ENCODE measurements around the gene ACLY. TPM values are rescaled to one million over a fixed set of nuclear protein-coding genes. Genes with fewer than 3 reads are reported as not detected.

Gene ACLY
- total and polyA plus RNA-seq, 2 of the 13 experiments (the other 11 are each of a cell fraction or from before 2014, with no cell fraction given): 111 to 218 TPM

DNA sequence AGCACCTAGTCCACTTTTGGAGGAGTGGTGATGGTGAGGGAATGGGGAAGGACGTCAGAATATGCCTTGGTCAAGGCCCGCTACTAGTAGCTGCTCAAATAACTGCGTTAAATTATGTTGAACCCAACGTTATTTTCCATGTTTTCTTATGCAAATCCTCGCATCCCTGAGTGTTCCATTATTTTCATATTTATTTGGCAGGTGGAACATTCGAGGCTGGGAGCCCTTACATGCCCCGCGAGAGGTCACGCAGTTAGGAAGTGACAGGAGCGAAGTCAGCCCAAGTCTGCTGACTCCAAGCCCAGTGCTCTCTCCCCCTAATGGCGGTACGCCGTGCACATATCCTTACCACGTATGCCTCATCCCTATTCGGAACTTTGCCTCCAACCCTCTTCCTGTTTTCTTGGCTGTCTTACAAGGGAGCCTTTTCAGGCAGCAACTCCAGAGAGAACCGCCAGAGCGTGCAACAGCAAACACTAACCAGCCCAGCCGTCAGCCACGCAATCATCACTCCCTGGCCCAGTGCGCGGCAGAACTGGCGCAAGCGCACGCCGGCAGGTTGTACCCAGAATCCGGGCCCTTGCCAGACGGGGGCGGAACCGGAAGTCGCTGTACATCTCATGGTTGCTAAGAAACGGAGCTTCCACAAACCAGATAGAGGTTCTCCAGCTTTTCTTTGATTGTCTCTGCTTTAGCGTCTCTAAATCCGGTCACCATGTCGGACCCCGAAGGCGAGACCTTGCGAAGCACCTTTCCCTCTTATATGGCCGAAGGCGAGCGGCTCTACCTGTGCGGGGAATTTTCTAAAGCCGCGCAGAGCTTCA is 11.5 kb upstream of the ACLY start, which contains the start of gene ODAD4 (continued):
- TF ChIP-seq, protein P1, sequence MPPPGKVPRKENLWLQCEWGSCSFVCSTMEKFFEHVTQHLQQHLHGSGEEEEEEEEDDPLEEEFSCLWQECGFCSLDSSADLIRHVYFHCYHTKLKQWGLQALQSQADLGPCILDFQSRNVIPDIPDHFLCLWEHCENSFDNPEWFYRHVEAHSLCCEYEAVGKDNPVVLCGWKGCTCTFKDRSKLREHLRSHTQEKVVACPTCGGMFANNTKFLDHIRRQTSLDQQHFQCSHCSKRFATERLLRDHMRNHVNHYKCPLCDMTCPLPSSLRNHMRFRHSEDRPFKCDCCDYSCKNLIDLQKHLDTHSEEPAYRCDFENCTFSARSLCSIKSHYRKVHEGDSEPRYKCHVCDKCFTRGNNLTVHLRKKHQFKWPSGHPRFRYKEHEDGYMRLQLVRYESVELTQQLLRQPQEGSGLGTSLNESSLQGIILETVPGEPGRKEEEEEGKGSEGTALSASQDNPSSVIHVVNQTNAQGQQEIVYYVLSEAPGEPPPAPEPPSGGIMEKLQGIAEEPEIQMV (CRISPR knock-in tag; IDR thresholded peaks at IDR 0.05; ENCODE audit: low read depth): peak; percentile 79; the same call in 1 of the 2 replicates
- TF ChIP-seq BRCA1 (CRISPR knock-in tag; IDR thresholded peaks at IDR 0.05) (no peak; the same call in 1 of the 2 replicates), ZNF772 (CRISPR knock-in tag; IDR thresholded peaks at IDR 0.05) (peak; percentile 93), ZNF7 (CRISPR knock-in tag; IDR thresholded peaks at IDR 0.05) (0 out of 2 replicates have a peak, but pooled peaks have one; percentile 30), AGO1 (IDR thresholded peaks at IDR 0.05; ENCODE audit: low read depth, low read length, poor library complexity, severe bottlenecking) (peak; percentile 41), ZNF589 (CRISPR knock-in tag; conservative IDR thresholded peaks at IDR 0.05) (no peak; the same call in 1 of the 2 replicates), KDM1A (CRISPR knock-in tag; IDR thresholded peaks at IDR 0.05) (peak; percentile 91), ZNF468 (CRISPR knock-in tag; IDR thresholded peaks at IDR 0.05) (no peak), ARNT (IDR thresholded peaks at IDR 0.05) (no peak), ZBTB7B (CRISPR knock-in tag; IDR thresholded peaks at IDR 0.05) (peak; percentile 69), ZNF143 (CRISPR knock-in tag; IDR thresholded peaks at IDR 0.05) (peak; percentile 71), NR3C1 (CRISPR knock-in tag; IDR thresholded peaks at IDR 0.05) (no peak), NBN (conservative IDR thresholded peaks at IDR 0.05) (no peak), ZNF724P (CRISPR knock-in tag; IDR thresholded peaks at IDR 0.05; ENCODE audit: borderline replicate concordance) (peak; percentile 68; the same call in 1 of the 2 replicates), SALL2 (CRISPR knock-in tag; IDR thresholded peaks at IDR 0.05) (no peak; the same call in 1 of the 2 replicates), ZNF562 (CRISPR knock-in tag; IDR thresholded peaks at IDR 0.05; ENCODE audit: borderline replicate concordance) (no peak), CHCHD3 (CRISPR knock-in tag; IDR thresholded peaks at IDR 0.05) (no peak), SMC3 (IDR thresholded peaks at IDR 0.05; ENCODE audit: low read length) (peak; percentile 74), ZNF124 (CRISPR knock-in tag; IDR thresholded peaks at IDR 0.05) (peak; percentile 69; the same call in 1 of the 2 replicates), POLR2G (IDR thresholded peaks at IDR 0.05; ENCODE audit: low read depth, low read length) (peak; percentile 91)
- TF ChIP-seq, protein P2, sequence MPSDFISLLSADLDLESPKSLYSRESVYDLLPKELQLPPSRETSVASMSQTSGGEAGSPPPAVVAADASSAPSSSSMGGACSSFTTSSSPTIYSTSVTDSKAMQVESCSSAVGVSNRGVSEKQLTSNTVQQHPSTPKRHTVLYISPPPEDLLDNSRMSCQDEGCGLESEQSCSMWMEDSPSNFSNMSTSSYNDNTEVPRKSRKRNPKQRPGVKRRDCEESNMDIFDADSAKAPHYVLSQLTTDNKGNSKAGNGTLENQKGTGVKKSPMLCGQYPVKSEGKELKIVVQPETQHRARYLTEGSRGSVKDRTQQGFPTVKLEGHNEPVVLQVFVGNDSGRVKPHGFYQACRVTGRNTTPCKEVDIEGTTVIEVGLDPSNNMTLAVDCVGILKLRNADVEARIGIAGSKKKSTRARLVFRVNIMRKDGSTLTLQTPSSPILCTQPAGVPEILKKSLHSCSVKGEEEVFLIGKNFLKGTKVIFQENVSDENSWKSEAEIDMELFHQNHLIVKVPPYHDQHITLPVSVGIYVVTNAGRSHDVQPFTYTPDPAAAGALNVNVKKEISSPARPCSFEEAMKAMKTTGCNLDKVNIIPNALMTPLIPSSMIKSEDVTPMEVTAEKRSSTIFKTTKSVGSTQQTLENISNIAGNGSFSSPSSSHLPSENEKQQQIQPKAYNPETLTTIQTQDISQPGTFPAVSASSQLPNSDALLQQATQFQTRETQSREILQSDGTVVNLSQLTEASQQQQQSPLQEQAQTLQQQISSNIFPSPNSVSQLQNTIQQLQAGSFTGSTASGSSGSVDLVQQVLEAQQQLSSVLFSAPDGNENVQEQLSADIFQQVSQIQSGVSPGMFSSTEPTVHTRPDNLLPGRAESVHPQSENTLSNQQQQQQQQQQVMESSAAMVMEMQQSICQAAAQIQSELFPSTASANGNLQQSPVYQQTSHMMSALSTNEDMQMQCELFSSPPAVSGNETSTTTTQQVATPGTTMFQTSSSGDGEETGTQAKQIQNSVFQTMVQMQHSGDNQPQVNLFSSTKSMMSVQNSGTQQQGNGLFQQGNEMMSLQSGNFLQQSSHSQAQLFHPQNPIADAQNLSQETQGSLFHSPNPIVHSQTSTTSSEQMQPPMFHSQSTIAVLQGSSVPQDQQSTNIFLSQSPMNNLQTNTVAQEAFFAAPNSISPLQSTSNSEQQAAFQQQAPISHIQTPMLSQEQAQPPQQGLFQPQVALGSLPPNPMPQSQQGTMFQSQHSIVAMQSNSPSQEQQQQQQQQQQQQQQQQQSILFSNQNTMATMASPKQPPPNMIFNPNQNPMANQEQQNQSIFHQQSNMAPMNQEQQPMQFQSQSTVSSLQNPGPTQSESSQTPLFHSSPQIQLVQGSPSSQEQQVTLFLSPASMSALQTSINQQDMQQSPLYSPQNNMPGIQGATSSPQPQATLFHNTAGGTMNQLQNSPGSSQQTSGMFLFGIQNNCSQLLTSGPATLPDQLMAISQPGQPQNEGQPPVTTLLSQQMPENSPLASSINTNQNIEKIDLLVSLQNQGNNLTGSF (CRISPR knock-in tag; IDR thresholded peaks at IDR 0.05): 0 out of 2 replicates have a peak, but pooled peaks have one; percentile 65
- TF ChIP-seq, protein P3, sequence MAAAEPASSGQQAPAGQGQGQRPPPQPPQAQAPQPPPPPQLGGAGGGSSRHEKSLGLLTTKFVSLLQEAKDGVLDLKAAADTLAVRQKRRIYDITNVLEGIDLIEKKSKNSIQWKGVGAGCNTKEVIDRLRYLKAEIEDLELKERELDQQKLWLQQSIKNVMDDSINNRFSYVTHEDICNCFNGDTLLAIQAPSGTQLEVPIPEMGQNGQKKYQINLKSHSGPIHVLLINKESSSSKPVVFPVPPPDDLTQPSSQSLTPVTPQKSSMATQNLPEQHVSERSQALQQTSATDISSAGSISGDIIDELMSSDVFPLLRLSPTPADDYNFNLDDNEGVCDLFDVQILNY (CRISPR knock-in tag; conservative IDR thresholded peaks at IDR 0.05): no peak
- TF ChIP-seq, protein P4, sequence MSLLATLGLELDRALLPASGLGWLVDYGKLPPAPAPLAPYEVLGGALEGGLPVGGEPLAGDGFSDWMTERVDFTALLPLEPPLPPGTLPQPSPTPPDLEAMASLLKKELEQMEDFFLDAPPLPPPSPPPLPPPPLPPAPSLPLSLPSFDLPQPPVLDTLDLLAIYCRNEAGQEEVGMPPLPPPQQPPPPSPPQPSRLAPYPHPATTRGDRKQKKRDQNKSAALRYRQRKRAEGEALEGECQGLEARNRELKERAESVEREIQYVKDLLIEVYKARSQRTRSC (CRISPR knock-in tag; IDR thresholded peaks at IDR 0.05; ENCODE audit: low read depth): no peak

Measured in HepG2 (cell line).